DMS 273 treated with DMSO at 0.1 percent for 48 hours (cell line): ENCODE data around the gene GRM8.
"Not testable (repeated sequence)": the region's sequence is repeated elsewhere in the genome, so short reads cannot be mapped to it uniquely, and the experiment has no call there.

Experiments used
- DNase-seq: peaks from one replicate; lab custom pipeline; 2025; lab: John Stamatoyannopoulos, UW

GRM8 gene

GRCh38 chr7:127029823-127030222 is 222.9 kb downstream of the GRM8 start:
- no peak for DNase-seq

- no peak for DNase-seq
These were observed 230.9 kb downstream of the GRM8 start for GRCh38 chr7:127021857-127022256.

GRCh38 chr7:127021019-127021738 is 231.6 kb downstream of the GRM8 start:
- DNase-seq = no peak

GRCh38 chr7:127018889-127019288 is 233.9 kb downstream of the GRM8 start:
- DNase-seq = no peak

GRCh38 chr7:127017196-127017595 is 235.5 kb downstream of the GRM8 start:
- no peak for DNase-seq

- DNase-seq = no peak
These were observed 252.0 kb downstream of the GRM8 start for GRCh38 chr7:127000725-127001124.

- DNase-seq = no peak
These were observed 256.1 kb downstream of the GRM8 start for GRCh38 chr7:126996659-126997058.

- DNase-seq = no peak
These were observed 259.0 kb downstream of the GRM8 start for GRCh38 chr7:126993626-126994213.

GRCh38 chr7:126988022-126988421 is 264.7 kb downstream of the GRM8 start:
- no peak for DNase-seq

- DNase-seq = no peak
These were observed 273.0 kb downstream of the GRM8 start for GRCh38 chr7:126979722-126980121.

- DNase-seq = no peak
These were observed 273.9 kb downstream of the GRM8 start for GRCh38 chr7:126978865-126979264.

GRCh38 chr7:126973066-126973465 is 279.7 kb downstream of the GRM8 start:
- no peak for DNase-seq

GRCh38 chr7:126972571-126972970 is 280.2 kb downstream of the GRM8 start:
- no peak for DNase-seq

GRCh38 chr7:126959649-126960048 is 293.1 kb downstream of the GRM8 start:
- no peak for DNase-seq

GRCh38 chr7:126958367-126958766 is 294.4 kb downstream of the GRM8 start:
- no peak for DNase-seq

- no peak for DNase-seq
These were observed 295.3 kb downstream of the GRM8 start for GRCh38 chr7:126957443-126957842.

GRCh38 chr7:126953461-126953860 is 299.3 kb downstream of the GRM8 start:
- no peak for DNase-seq

GRCh38 chr7:126948664-126949063 is 304.1 kb downstream of the GRM8 start:
- no peak for DNase-seq

- DNase-seq = no peak
These were observed 311.9 kb downstream of the GRM8 start for GRCh38 chr7:126940723-126941307.

GRCh38 chr7:126937171-126937570 is 315.6 kb downstream of the GRM8 start:
- no peak for DNase-seq

GRCh38 chr7:126931581-126931980 is 321.2 kb downstream of the GRM8 start:
- no peak for DNase-seq

- no peak for DNase-seq
These were observed 322.6 kb downstream of the GRM8 start for GRCh38 chr7:126930166-126930565.

- no peak for DNase-seq
These were observed 328.3 kb downstream of the GRM8 start for GRCh38 chr7:126924477-126924876.

- DNase-seq = not testable (repeated sequence)
These were observed 341.1 kb downstream of the GRM8 start for GRCh38 chr7:126911627-126912026.
